GM10266 (cell line): Measurements from ENCODE around the gene SLC22A5.

Experiments used
- DNase-seq: peaks from one replicate; pipeline ENCODE4 v3.0.0; 2012; ENCODE audit errors: extremely low spot score
- CTCF ChIP-seq: IDR thresholded peaks from 2 replicates; pipeline ENCODE4 v1.5.1; 2012; ENCODE audit warnings: mild to moderate bottlenecking, low read depth; ENCODE audit not compliant: control insufficient read depth, insufficient read depth; ENCODE audit errors: missing control alignments

SLC22A5 gene

GRCh38 chr5:132327252-132327955, 42.1 kb upstream of the SLC22A5 start:
- DNase-seq, result no peak
- no peak for TF ChIP-seq CTCF

GRCh38 chr5:132334812-132335211, 34.7 kb upstream of the SLC22A5 start:
- DNase-seq, result no peak
- no peak for TF ChIP-seq CTCF

- no peak for DNase-seq
- TF ChIP-seq CTCF, result no peak
Measured at GRCh38 chr5:132335402-132335801, 34.1 kb upstream of the SLC22A5 start.

- no peak for TF ChIP-seq CTCF
- DNase-seq, result no peak
Measured at GRCh38 chr5:132339502-132339901, 30.0 kb upstream of the SLC22A5 start.

GRCh38 chr5:132342291-132343180, 27.0 kb upstream of the SLC22A5 start:
- no peak for TF ChIP-seq CTCF
- no peak for DNase-seq

- DNase-seq, result no peak
- TF ChIP-seq CTCF, result no peak
Measured at GRCh38 chr5:132344775-132345514, 24.6 kb upstream of the SLC22A5 start.
